Measurements from ENCODE around the gene INSRR. TPM values are rescaled to one million over a fixed set of nuclear protein-coding genes. Genes with fewer than 3 reads are reported as not detected.

Gene INSRR
- total RNA-seq, 1 donor from 2014 or later = not detected

GRCh38 chr1:156844638-156845037 lies 14.3 kb downstream of the INSRR start:
- peaks cover 76% of the 10 kb centered on the region for H3K27me3 Mint-ChIP-seq
- no peak for ATAC-seq (ENCODE audit: low read depth)
- no peak overlapping the region for H3K4me3 Mint-ChIP-seq
- TF ChIP-seq, protein P1, sequence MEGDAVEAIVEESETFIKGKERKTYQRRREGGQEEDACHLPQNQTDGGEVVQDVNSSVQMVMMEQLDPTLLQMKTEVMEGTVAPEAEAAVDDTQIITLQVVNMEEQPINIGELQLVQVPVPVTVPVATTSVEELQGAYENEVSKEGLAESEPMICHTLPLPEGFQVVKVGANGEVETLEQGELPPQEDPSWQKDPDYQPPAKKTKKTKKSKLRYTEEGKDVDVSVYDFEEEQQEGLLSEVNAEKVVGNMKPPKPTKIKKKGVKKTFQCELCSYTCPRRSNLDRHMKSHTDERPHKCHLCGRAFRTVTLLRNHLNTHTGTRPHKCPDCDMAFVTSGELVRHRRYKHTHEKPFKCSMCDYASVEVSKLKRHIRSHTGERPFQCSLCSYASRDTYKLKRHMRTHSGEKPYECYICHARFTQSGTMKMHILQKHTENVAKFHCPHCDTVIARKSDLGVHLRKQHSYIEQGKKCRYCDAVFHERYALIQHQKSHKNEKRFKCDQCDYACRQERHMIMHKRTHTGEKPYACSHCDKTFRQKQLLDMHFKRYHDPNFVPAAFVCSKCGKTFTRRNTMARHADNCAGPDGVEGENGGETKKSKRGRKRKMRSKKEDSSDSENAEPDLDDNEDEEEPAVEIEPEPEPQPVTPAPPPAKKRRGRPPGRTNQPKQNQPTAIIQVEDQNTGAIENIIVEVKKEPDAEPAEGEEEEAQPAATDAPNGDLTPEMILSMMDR (IDR thresholded peaks at IDR 0.05) = no peak
- DNase-seq = no peak
- ChIA-PET POLR2A (interaction anchor here (0.6 kb wide), 1 partner anchor 344 kb away, joined by 5 read pairs; the partner anchor contains the start of gene MEF2D), CTCF (no interaction called here)
- no peaks in the 10 kb centered on the region for H3K9me3 Mint-ChIP-seq
- H3K27ac Mint-ChIP-seq = no peak overlapping the region
- peaks cover 19% of the 10 kb centered on the region for H3K4me1 Mint-ChIP-seq
- intact Hi-C loops (cut with micrococcal nuclease) = no loop called here
- no peaks in the 10 kb centered on the region for H3K36me3 Mint-ChIP-seq (ENCODE audit: low read depth)

DNA sequence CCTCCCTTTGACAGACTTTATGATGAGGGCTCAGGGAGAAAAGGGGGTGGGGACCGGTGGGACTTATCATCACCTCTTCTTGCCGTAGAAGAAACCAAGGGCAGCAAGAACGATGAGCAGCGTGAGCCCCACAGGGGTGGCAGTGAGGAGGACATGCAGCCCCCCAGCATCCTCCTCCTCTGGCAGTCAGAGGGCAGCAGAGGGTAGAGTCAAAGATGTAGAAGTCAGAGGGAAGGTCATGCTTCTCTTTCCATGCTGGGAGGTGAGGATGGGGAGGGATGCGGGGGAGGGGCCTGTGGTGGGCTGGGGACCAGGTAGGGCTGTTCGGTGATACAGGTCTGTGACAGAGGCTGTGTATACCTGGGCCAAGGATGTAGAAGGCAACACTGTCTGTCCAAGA lies 14.8 kb downstream of the INSRR start:
- H3K4me3 Mint-ChIP-seq = peak overlapping the region; percentile 35
- intact Hi-C loops (cut with micrococcal nuclease) = no loop called here
- DNase-seq = no peak
- peaks cover 18% of the 10 kb centered on the region for H3K4me1 Mint-ChIP-seq
- no peaks in the 10 kb centered on the region for H3K36me3 Mint-ChIP-seq (ENCODE audit: low read depth)
- peaks cover 71% of the 10 kb centered on the region for H3K27me3 Mint-ChIP-seq
- H3K9me3 Mint-ChIP-seq = no peaks in the 10 kb centered on the region
- POLR2A ChIA-PET = no interaction called here
- no peak overlapping the region for H3K27ac Mint-ChIP-seq
- ATAC-seq (ENCODE audit: low read depth) = no peak
- TF ChIP-seq, protein P1 (IDR thresholded peaks at IDR 0.05) = no peak
- CTCF ChIA-PET = no interaction called here

DNA sequence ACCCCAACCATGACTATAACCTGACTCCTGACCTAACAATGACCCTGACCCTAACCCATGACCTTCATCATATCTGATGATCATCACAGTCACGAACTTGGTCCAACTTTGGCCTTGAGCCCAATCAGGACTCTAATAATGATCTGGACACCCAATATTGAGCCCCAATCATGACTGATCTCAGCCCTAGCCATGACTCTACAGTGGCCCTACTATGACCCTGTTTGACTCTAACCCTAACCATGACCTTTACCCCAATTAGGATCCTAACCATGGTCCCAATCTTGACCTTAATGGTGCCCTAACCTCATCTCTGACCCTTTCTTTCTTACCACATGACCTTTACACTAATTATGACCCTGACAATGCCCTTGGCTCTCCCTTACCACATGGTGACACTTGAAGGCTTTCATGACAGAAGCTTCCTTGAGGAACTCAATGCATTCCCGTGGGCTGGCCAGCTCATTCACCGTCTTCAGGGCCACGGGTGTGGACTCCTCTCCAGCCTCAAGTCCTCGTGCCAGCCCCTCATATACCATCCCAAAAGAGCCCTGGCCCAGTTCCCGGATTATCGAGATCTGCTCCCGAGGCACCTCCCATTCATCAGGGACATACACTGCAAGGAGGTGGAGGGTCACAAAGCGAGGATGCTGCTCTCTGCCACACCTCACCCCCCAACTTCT lies 16.2 kb downstream of the INSRR start:
- H3K9me3 Mint-ChIP-seq = no peaks in the 10 kb centered on the region
- DNase-seq = no peak
- CTCF ChIA-PET = no interaction called here
- ATAC-seq (ENCODE audit: low read depth) = no peak
- intact Hi-C loops (cut with micrococcal nuclease) = no loop called here
- H3K36me3 Mint-ChIP-seq (ENCODE audit: low read depth) = no peaks in the 10 kb centered on the region
- no peak overlapping the region for H3K4me3 Mint-ChIP-seq
- POLR2A ChIA-PET = no interaction called here
- H3K4me1 Mint-ChIP-seq = peaks cover 12% of the 10 kb centered on the region
- peaks cover 65% of the 10 kb centered on the region for H3K27me3 Mint-ChIP-seq
- TF ChIP-seq, protein P1 (IDR thresholded peaks at IDR 0.05) = no peak
- no peak overlapping the region for H3K27ac Mint-ChIP-seq

DNA sequence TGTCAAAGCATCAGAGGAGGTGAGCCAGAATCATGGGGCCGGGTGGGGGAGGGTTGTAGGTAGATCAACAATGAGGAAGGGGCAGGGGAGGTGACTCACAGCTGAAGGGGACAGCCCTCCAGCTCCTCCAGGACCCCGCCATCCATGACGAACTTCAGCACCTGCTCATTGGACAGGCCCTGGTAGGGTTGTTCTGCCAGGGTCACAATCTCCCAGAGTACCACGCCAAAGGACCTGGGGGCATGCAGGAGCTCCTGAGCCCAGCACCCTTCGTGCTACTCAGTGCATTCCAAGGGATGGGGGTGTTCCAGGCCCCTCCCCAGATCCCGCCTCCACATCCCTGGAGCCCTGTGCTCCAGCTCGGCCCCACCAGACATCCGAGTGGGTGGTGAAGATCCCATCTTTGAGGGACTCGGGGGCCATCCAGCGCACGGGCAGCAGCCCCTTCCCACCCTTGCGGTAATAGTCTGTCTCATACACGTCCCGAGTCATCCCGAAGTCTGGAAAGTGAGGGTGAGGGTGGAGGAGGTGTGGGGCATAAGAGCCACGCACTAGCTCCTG lies 17.5 kb downstream of the INSRR start:
- ChIA-PET CTCF (no interaction called here), POLR2A (no interaction called here)
- DNase-seq = no peak
- intact Hi-C loops (cut with micrococcal nuclease) = no loop called here
- TF ChIP-seq, protein P1 (IDR thresholded peaks at IDR 0.05) = no peak
- H3K36me3 Mint-ChIP-seq (ENCODE audit: low read depth) = no peaks in the 10 kb centered on the region
- no peaks in the 10 kb centered on the region for H3K9me3 Mint-ChIP-seq
- no peak for ATAC-seq (ENCODE audit: low read depth)
- no peak overlapping the region for H3K27ac Mint-ChIP-seq
- H3K4me1 Mint-ChIP-seq = peaks cover 12% of the 10 kb centered on the region
- no peak overlapping the region for H3K4me3 Mint-ChIP-seq
- peaks cover 56% of the 10 kb centered on the region for H3K27me3 Mint-ChIP-seq

DNA sequence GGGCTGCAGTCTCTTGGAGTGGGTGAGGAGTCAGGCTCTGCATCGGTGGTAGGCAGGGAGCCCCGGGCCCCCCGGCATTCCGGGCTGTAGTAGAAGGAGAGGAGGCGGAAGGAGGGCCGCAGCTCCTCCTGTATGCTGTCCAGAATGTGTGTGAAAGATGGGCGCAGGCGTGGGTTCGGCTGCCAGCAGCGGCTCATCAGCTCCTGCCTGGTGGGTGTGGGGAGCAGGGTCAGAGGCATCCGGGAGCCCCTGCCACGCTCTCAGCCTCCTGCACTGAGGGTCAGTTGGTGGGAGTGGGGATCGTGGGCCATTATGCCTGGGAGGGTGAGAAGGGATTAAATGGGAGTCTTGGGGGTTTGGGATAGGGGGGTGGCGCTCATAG lies 18.0 kb downstream of the INSRR start:
- intact Hi-C loops (cut with micrococcal nuclease) = no loop called here
- peaks cover 9% of the 10 kb centered on the region for H3K4me1 Mint-ChIP-seq
- CTCF ChIA-PET = no interaction called here
- H3K9me3 Mint-ChIP-seq = no peaks in the 10 kb centered on the region
- DNase-seq (no peak), ATAC-seq (ENCODE audit: low read depth) (no peak)
- peaks cover 53% of the 10 kb centered on the region for H3K27me3 Mint-ChIP-seq
- no peak overlapping the region for H3K27ac Mint-ChIP-seq
- POLR2A ChIA-PET = no interaction called here
- H3K36me3 Mint-ChIP-seq (ENCODE audit: low read depth) = no peaks in the 10 kb centered on the region
- no peak overlapping the region for H3K4me3 Mint-ChIP-seq
- TF ChIP-seq, protein P1 (IDR thresholded peaks at IDR 0.05) = no peak

Measured in activated B cell treated with CpG ODN at 0.5 μM for 24 hours (primary cell).